Rectal smooth muscle tissue (tissue), 1 donor: ENCODE data around the gene ANO6.
A peak's percentile ranks its signal among the peaks of the same experiment; 100 is the strongest.

Experiments used
- H3K27ac ChIP-seq: one replicate; pipeline ENCODE4 v1.7.0; 2013; ENCODE audit warnings: low read depth, low read length, inconsistent platforms
- H3K27me3 ChIP-seq: one replicate; pipeline ENCODE4 v1.7.0; 2013; ENCODE audit warnings: low read length; ENCODE audit not compliant: control insufficient read depth, insufficient read depth
- H3K36me3 ChIP-seq: one replicate; pipeline ENCODE4 v1.7.0; 2013; ENCODE audit warnings: low read length; ENCODE audit not compliant: control insufficient read depth, insufficient read depth
- H3K4me1 ChIP-seq: one replicate; pipeline ENCODE4 v1.7.0; 2013; ENCODE audit warnings: low read length; ENCODE audit not compliant: control insufficient read depth, insufficient read depth
- H3K4me3 ChIP-seq: one replicate; pipeline ENCODE4 v1.7.0; 2013; ENCODE audit warnings: low read length
- H3K9ac ChIP-seq: one replicate; pipeline ENCODE4 v1.7.0; 2013; ENCODE audit warnings: low read length

Gene ANO6

DNA sequence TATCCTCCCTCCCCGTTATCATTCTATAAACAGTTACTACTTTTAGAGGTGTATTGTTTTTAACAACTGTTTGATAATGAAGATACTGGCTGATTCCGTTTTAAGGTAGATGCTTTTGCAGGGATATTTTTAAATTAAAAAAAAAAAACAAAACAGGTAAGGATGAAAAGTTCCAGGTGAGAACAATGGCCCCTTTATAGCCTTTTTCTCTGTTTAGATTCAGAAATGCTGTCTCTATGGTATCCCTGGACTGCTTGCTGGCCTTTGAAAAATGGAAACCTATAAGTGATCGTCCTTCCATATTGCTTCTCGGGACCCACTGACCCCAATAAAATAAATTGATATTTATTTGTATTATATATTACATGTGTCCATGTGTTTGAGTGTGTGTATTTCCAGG, 23.2 kb upstream of the ANO6 start:
- Histone ChIP-seq H3K4me3 (no peak overlapping the region), H3K4me1 (no peaks in the 10 kb centered on the region), H3K36me3 (no peaks in the 10 kb centered on the region), H3K27ac (no peak overlapping the region), H3K27me3 (no peaks in the 10 kb centered on the region), H3K9ac (no peak overlapping the region)

GRCh38 chr12:45200491-45201043, 15.3 kb upstream of the ANO6 start:
- no peak overlapping the region for H3K9ac ChIP-seq
- no peaks in the 10 kb centered on the region for H3K27me3 ChIP-seq
- no peak overlapping the region for H3K27ac ChIP-seq
- H3K4me1 ChIP-seq, result no peaks in the 10 kb centered on the region
- no peaks in the 10 kb centered on the region for H3K36me3 ChIP-seq
- H3K4me3 ChIP-seq, result no peak overlapping the region

DNA sequence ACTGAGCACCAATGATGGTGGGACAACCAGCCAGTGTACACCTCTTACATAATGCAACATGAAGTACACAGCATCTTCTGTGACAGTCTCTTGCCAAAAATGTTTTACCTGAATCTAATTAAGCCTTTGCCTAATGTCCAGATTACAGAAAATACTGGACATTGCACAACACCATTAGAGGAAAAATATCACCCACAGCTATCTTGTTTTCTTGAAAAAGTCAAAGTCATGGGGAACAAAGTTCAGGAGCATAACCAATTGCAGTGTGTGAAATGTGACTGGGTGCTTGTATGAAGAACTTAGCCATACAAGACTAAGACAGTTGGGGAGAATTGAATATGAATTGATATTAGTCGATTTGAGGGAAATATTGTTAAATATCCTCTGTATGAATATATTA, 12.1 kb upstream of the ANO6 start:
- no peaks in the 10 kb centered on the region for H3K36me3 ChIP-seq
- H3K4me3 ChIP-seq, result no peak overlapping the region
- no peaks in the 10 kb centered on the region for H3K4me1 ChIP-seq
- no peak overlapping the region for H3K27ac ChIP-seq
- no peaks in the 10 kb centered on the region for H3K27me3 ChIP-seq
- no peak overlapping the region for H3K9ac ChIP-seq

- H3K4me1 ChIP-seq, result no peaks in the 10 kb centered on the region
- no peaks in the 10 kb centered on the region for H3K36me3 ChIP-seq
- no peak overlapping the region for H3K9ac ChIP-seq
- no peaks in the 10 kb centered on the region for H3K27me3 ChIP-seq
- H3K4me3 ChIP-seq, result no peak overlapping the region
- no peak overlapping the region for H3K27ac ChIP-seq
These were observed 11.1 kb upstream of the ANO6 start for GRCh38 chr12:45204757-45205156.

- Histone ChIP-seq H3K4me3 (no peak overlapping the region), H3K36me3 (no peaks in the 10 kb centered on the region), H3K27ac (no peak overlapping the region), H3K9ac (no peak overlapping the region), H3K27me3 (no peaks in the 10 kb centered on the region), H3K4me1 (no peaks in the 10 kb centered on the region)
These were observed 10.6 kb upstream of the ANO6 start for GRCh38 chr12:45205165-45205825.

GRCh38 chr12:45208604-45209487, 7.0 kb upstream of the ANO6 start:
- Histone ChIP-seq H3K9ac (no peak overlapping the region), H3K36me3 (no peaks in the 10 kb centered on the region), H3K27me3 (no peaks in the 10 kb centered on the region), H3K4me1 (no peaks in the 10 kb centered on the region), H3K4me3 (no peak overlapping the region), H3K27ac (no peak overlapping the region)

- H3K9ac ChIP-seq, result no peak overlapping the region
- no peak overlapping the region for H3K27ac ChIP-seq
- H3K36me3 ChIP-seq, result no peaks in the 10 kb centered on the region
- no peaks in the 10 kb centered on the region for H3K4me1 ChIP-seq
- no peaks in the 10 kb centered on the region for H3K27me3 ChIP-seq
- no peak overlapping the region for H3K4me3 ChIP-seq
These were observed 6.1 kb upstream of the ANO6 start for GRCh38 chr12:45209784-45210183.

DNA sequence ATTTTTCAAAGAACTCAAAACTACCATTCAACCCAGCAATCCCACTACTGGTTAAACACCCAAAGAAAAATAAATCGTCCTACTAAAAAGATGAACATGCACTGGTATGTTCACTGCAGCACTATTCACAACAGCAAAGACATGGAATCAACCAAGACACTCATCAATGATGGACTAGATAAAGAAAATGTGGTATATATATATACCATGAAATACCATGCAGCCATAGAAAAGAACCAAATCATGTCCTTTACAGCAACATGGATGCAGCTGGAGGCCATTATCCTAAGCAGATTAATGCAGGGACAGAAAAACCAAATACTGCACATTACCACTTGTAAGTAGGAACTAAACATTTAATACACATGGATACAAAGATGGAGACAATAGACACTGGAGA, 3.8 kb upstream of the ANO6 start:
- Histone ChIP-seq H3K4me3 (no peak overlapping the region), H3K27me3 (no peaks in the 10 kb centered on the region), H3K36me3 (no peaks in the 10 kb centered on the region), H3K4me1 (no peaks in the 10 kb centered on the region), H3K9ac (no peak overlapping the region), H3K27ac (no peak overlapping the region)

DNA sequence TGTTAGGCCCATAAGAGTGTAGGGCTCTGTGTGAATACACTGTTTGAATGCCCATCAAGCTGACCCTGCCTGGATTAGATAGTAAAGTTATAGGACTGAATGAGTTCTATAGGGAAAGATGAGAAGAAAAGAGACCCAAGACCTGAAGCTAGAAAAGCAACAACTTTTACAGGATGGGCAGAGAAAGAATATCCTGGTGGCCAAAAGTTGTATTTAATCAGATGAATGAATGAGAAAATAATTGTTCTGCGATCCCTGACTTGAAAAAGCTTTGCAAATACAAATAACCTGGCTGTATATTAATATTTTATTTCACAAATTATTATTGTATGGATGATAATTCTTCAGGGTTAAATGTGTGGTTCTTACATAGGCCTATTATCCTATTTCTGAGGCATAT, 2.8 kb upstream of the ANO6 start:
- H3K36me3 ChIP-seq, result no peaks in the 10 kb centered on the region
- no peak overlapping the region for H3K9ac ChIP-seq
- H3K27ac ChIP-seq, result no peak overlapping the region

GRCh38 chr12:45214071-45214470, 1.8 kb upstream of the ANO6 start:
- Histone ChIP-seq H3K4me1 (peaks cover 5% of the 10 kb centered on the region), H3K9ac (no peak overlapping the region), H3K36me3 (no peaks in the 10 kb centered on the region), H3K4me3 (no peak overlapping the region), H3K27ac (no peak overlapping the region), H3K27me3 (no peaks in the 10 kb centered on the region)

More for the DNA sequence above, 2.8 kb upstream of the ANO6 start:
- H3K4me1 ChIP-seq, result peaks cover 2% of the 10 kb centered on the region
- no peaks in the 10 kb centered on the region for H3K27me3 ChIP-seq
- no peak overlapping the region for H3K4me3 ChIP-seq

DNA sequence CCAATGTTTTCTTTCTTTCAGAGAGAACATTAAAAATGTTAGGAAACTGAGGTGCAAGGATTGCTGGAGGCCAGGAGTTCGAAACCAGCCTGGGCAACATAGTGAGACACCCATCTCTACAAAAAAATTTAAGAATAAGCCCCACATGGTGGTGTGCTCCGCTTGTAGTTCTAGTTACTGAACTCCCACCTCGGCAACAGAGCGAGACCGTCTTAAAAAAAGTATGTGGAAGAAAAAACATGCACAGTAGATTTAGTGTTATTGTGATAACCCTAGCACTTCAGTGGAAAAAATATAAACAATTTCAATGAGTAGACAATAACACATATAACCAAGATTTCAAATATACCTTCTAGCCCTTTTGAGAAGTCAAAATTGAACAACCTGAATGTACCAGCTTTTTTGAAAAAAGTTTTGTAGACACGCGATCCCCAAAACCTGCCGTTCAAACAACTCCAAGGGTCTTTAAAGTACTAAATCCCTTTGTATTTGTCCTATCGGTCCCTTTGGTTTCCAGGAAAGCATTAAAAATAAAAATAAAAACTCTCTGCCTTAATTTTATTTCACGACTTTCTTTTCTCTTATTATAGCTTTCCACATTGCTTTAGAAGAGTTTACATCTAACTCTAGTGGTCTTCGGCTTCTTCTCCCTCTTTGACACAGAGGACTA, 1.0 kb upstream of the ANO6 start:
- H3K36me3 ChIP-seq, result no peaks in the 10 kb centered on the region
- H3K4me3 ChIP-seq, result peak overlapping the region; percentile 73
- no peaks in the 10 kb centered on the region for H3K27me3 ChIP-seq
- H3K9ac ChIP-seq, result no peak overlapping the region
- peak overlapping the region; percentile 93 for H3K27ac ChIP-seq
- H3K4me1 ChIP-seq, result peaks cover 5% of the 10 kb centered on the region

DNA sequence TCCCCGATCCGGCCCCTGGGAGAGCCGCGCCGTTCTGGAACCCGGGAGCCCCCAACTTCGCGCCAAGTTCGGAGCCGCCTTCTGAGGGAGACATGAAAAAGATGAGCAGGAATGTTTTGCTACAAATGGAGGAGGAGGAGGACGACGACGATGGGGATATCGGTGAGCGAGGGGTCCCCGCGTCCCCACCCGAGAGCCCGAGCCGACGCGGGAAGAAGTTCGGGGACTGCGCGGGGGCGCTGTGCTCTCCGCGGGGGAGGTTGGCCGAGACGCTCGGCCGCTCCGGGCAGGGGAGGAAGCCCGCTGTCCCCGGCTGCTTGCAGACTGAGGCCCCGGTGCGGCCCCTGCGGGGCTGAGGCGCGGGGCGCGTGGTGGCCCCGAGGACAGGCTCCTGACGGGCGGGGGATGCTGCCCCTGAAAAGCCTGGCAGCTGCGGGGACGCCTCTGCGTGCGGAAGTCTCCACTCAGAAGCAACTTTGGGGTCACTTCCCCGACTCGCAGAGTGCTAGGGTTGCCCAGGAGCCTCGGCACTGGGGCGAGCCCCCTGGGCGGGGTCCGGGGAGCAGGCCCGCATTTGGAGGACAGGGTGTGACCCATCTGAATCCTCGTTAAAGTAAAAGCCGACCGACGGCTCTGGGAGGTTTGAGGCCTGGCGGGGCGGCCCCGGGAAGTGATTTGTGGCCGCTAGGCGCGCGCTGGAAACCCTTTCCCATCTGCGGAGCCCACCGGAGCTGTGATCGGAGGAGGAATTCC, 511 bp downstream of the ANO6 start:
- Histone ChIP-seq H3K27me3 (no peaks in the 10 kb centered on the region), H3K27ac (peak overlapping the region; percentile 93), H3K4me3 (peak overlapping the region; percentile 73), H3K4me1 (peaks cover 5% of the 10 kb centered on the region), H3K9ac (peak overlapping the region; percentile 90), H3K36me3 (no peaks in the 10 kb centered on the region)
